Fibroblast of skin of right biceps (primary cell): ENCODE measurements around the gene TCF4.

Experiments
- DNase-seq: peaks from one replicate; pipeline ENCODE4 v3.0.0-alpha.2; 2013

The TCF4 gene

GRCh38 chr18:55214969-55215368, 373.0 kb downstream of the TCF4 start:
- DNase-seq, result no peak

- no peak for DNase-seq
These were observed 373.5 kb downstream of the TCF4 start for GRCh38 chr18:55214534-55214933.

GRCh38 chr18:55213586-55213985, 374.4 kb downstream of the TCF4 start:
- DNase-seq, result no peak

DNA sequence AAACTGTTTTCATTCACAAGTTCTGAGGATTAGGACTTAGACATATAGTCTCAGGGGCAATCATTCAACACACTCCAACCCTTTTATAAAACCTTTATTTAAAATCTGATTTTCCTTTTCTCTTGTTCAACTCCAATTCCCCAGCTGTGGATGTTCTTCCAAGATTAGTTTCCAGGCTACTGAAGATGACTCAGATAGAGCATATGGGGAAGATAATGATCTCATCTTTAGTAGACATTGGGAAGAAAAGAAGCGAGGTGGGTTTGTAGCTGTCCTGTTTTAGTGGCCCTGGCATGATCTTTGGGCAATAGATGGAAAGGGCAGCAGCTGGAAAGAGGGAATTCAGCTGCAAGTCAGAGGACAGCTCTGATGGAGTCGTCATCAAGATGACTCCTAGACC, 381.1 kb downstream of the TCF4 start:
- DNase-seq, result peak; percentile 44

DNA sequence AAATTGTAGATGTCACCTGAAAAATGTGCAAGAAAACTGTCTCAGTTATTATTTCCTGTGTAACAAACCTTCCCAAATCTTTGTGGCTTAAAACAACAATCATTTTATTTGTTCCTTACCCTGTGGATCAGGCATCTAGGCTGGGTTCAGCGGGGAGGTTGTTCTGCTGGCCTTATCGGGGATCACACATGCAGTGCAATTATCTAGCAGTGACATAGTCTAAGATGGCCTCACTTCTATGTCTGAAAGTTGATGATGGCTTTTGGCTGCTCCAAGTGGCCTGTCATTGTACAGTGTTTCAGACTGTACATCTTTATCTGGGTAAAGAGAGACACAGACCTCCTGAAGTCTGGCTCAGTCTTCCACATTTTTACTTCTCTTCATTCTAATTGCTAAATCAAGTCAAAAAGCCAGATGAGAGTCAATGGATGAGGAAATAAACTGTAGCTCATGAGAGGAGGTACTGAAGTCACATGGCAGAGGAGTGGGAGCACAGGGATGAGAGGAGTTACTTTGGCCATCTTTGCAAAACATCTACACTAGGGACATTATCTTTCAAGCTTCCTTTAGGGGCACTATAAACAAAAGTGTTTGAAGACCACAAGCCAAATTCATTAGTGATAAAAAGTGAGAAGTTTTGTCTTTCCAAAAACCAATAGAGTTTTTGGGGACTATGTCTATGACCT, 385.6 kb downstream of the TCF4 start:
- no peak for DNase-seq

GRCh38 chr18:55199291-55199963, 388.6 kb downstream of the TCF4 start:
- DNase-seq, result no peak

DNA sequence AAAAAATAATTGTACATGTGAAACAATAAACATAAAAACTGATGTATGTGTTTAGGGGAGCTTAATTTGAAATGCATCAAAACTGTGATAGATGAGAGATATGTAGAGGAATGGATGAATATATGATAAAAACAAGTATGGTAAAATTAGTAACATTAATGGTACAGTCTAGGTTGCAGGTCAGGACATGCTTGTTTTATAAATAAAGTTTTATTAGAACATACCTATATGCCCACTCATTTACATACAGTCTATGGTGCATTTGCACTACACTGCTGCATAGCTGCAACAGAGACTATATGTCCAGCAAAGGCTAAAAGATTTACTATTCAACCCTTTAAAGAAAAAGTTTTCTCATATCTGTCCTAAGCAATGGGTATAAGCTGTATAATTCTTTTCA, 392.1 kb downstream of the TCF4 start:
- DNase-seq, result no peak

DNA sequence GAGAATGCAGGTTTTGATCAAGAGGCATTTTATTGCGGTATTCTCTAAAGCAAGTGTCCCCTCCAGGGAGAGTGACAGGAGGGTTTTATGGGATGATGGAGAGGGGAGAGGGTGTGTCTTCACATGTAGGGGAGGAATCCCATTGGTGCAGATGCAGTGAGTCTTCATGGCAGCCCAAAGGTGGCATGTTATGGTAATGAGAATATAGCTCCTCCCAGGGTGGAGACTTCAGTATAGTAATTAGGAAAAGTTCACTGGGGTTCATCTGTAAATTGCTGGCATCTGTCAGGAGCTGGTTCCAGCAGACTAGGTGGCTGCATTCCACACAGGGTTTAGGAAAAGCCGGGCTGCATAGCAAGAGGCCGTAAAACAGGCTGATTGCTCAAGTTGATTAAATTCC, 398.0 kb downstream of the TCF4 start:
- peak; percentile 22 for DNase-seq

DNA sequence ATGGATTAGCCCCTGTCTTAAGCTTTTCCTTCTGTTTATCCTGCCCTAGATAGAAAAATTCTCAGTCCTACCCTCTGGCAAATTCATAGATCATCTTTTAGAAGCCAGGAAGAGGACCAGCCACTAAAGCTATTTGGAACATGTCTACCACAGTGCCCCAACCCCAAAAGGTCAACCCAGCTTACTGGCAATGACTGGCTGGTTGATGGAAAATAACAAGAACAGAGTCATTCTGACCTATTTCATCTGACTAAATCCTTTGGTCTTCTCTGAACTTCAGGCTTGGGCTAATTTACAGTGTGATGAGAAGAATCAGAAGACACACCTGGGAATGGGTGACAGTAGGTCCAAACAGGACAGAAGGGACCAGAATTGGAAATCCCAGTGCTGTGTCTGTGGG, 401.4 kb downstream of the TCF4 start:
- DNase-seq, result no peak

GRCh38 chr18:55185391-55185790, 402.6 kb downstream of the TCF4 start:
- DNase-seq, result peak; percentile 56

GRCh38 chr18:55179835-55180234, 408.2 kb downstream of the TCF4 start:
- peak; percentile 77 for DNase-seq

DNA sequence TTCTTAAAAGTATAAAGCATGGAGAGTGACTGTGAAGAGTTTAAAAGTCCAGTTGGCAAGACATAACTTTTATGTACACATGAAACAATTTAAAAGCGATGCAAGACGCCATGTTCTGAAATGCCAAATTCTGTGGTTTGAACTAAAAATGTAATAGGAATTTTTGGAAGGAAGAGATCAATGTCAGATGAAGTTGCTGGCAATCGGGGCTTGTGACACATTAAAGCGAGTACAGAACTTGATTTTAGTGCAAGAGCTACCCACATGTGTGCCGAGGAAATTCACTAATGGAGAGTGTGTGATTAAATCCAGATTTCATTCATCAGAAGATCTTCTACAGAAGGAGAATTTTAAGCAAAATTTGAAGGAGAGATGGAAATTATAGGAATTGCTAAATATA, 408.6 kb downstream of the TCF4 start:
- DNase-seq, result peak; percentile 68

- DNase-seq, result no peak
These were observed 414.7 kb downstream of the TCF4 start for GRCh38 chr18:55173291-55173690.
